ENCODE measurements around the gene PSMG4.
A peak's percentile ranks its signal among the peaks of the same experiment; 100 is the strongest.

Gene PSMG4

GRCh38 chr6:3250231-3250675 is 8.5 kb upstream of the PSMG4 start:
- H3K9ac ChIP-seq: no peak overlapping the region
- no peak for TF ChIP-seq CTCF (IDR thresholded peaks at IDR 0.05)

GRCh38 chr6:3251462-3252314 is 7.1 kb upstream of the PSMG4 start:
- peak overlapping the region; percentile 17 for H3K4me3 ChIP-seq (ENCODE audit: low read depth, low read length)

More at GRCh38 chr6:3250231-3250675, 8.5 kb upstream of the PSMG4 start:
- Histone ChIP-seq H2AFZ (no peak overlapping the region), H3K27ac (no peak overlapping the region), H3K36me3 (ENCODE audit: control insufficient read depth, insufficient read depth, low read length) (no peaks in the 10 kb centered on the region), H3K4me3 (ENCODE audit: low read depth, low read length) (no peak overlapping the region), H3K27me3 (ENCODE audit: control insufficient read depth, insufficient read depth, low read length) (no peaks in the 10 kb centered on the region), H3K79me2 (no peaks in the 10 kb centered on the region), H3K4me1 (peaks cover 5% of the 10 kb centered on the region), H3K4me2 (ENCODE audit: low read length) (no peak overlapping the region), H3K9me3 (ENCODE audit: control insufficient read depth, low read length) (no peaks in the 10 kb centered on the region)

GRCh38 chr6:3252369-3252768 is 6.4 kb upstream of the PSMG4 start:
- Histone ChIP-seq H3K9me3 (ENCODE audit: control insufficient read depth, low read length) (no peaks in the 10 kb centered on the region), H3K27me3 (ENCODE audit: control insufficient read depth, insufficient read depth, low read length) (no peaks in the 10 kb centered on the region), H3K4me3 (ENCODE audit: low read depth, low read length) (no peak overlapping the region), H3K4me2 (ENCODE audit: low read length) (no peak overlapping the region), H3K27ac (no peak overlapping the region), H3K9ac (no peak overlapping the region), H3K79me2 (no peaks in the 10 kb centered on the region), H2AFZ (no peak overlapping the region), H3K4me1 (peaks cover 5% of the 10 kb centered on the region), H3K36me3 (ENCODE audit: control insufficient read depth, insufficient read depth, low read length) (no peaks in the 10 kb centered on the region)
- no peak for TF ChIP-seq CTCF (IDR thresholded peaks at IDR 0.05)

More at GRCh38 chr6:3251462-3252314, 7.1 kb upstream of the PSMG4 start:
- no peak overlapping the region for H3K9ac ChIP-seq
- peak; percentile 98 for TF ChIP-seq CTCF (IDR thresholded peaks at IDR 0.05)
- no peak overlapping the region for H3K27ac ChIP-seq
- H3K4me1 ChIP-seq: peaks cover 5% of the 10 kb centered on the region
- no peaks in the 10 kb centered on the region for H3K9me3 ChIP-seq (ENCODE audit: control insufficient read depth, low read length)
- H3K36me3 ChIP-seq (ENCODE audit: control insufficient read depth, insufficient read depth, low read length): no peaks in the 10 kb centered on the region
- H2AFZ ChIP-seq: peak overlapping the region; percentile 64
- H3K27me3 ChIP-seq (ENCODE audit: control insufficient read depth, insufficient read depth, low read length): no peaks in the 10 kb centered on the region
- peak overlapping the region; percentile 56 for H3K4me2 ChIP-seq (ENCODE audit: low read length)
- H3K79me2 ChIP-seq: no peaks in the 10 kb centered on the region

GRCh38 chr6:3252861-3253596 is 5.7 kb upstream of the PSMG4 start:
- Histone ChIP-seq H2AFZ (no peak overlapping the region), H3K9ac (no peak overlapping the region), H3K4me2 (ENCODE audit: low read length) (no peak overlapping the region), H3K4me1 (peaks cover 5% of the 10 kb centered on the region), H3K79me2 (no peaks in the 10 kb centered on the region), H3K4me3 (ENCODE audit: low read depth, low read length) (no peak overlapping the region), H3K27me3 (ENCODE audit: control insufficient read depth, insufficient read depth, low read length) (no peaks in the 10 kb centered on the region), H3K9me3 (ENCODE audit: control insufficient read depth, low read length) (no peaks in the 10 kb centered on the region), H3K27ac (no peak overlapping the region), H3K36me3 (ENCODE audit: control insufficient read depth, insufficient read depth, low read length) (no peaks in the 10 kb centered on the region)
- TF ChIP-seq CTCF (IDR thresholded peaks at IDR 0.05): no peak

Data from parathyroid adenoma (tissue), 2 donors.